Nucleus accumbens (tissue), 56 donors: ENCODE results near the gene DTNBP1.

ENCODE experiments used
- DNase-seq, 56 donors: peaks; one replicate each; lab custom pipeline; 2025; lab: John Stamatoyannopoulos, UW

The DTNBP1 gene

GRCh38 chr6:15520626-15521203 lies 142.1 kb downstream of the DTNBP1 start:
- no peak for DNase-seq

DNA sequence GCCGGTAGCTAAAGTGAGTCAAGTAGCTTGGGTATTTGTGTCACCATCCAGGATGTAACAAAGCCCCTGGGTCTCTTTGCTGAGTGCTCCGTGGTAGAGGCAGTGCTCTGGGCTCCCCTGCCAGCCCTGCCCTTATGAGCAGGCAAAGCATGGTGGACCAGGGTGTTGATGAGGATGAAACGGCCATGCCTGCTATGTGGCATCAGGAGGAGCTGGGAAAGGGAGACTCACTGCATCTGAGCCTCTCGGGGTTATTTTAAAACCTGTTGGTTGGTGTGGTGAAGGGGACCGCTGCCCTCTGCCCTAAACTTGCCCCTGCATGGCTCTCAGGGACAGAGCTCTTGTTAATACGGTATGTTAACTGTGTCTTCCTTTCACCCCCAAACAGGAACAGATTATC lies 143.1 kb downstream of the DTNBP1 start:
- no peak for DNase-seq

- no peak for DNase-seq
Observed at GRCh38 chr6:15518878-15519277, 143.9 kb downstream of the DTNBP1 start.

GRCh38 chr6:15518057-15518456 lies 144.8 kb downstream of the DTNBP1 start:
- peak in 9 of 56 donors; percentile 9 to 52 (median 26) for DNase-seq

DNA sequence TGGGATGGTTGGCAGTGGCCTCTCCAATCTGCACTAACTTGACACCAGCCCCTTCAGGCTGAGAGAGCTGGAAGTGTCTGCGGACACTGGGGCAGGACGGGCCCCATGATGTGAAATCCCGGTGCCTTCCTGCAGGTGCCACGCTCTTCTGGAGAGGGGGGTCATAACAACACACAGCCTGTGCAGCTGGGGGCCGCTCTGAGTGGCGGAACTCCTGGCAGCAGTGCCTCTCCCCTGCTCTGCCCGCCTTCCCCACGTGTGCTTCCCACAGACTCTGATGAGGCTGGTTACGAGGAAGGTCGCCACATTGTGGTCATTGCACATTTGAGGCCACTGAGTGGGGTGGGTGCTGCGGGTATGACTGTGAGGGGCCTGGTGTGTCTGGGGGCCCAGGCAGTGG lies 145.2 kb downstream of the DTNBP1 start:
- DNase-seq = no peak

GRCh38 chr6:15516923-15517560 lies 145.8 kb downstream of the DTNBP1 start:
- DNase-seq = no peak

- DNase-seq = no peak
Observed at GRCh38 chr6:15516378-15516777, 146.4 kb downstream of the DTNBP1 start.

DNA sequence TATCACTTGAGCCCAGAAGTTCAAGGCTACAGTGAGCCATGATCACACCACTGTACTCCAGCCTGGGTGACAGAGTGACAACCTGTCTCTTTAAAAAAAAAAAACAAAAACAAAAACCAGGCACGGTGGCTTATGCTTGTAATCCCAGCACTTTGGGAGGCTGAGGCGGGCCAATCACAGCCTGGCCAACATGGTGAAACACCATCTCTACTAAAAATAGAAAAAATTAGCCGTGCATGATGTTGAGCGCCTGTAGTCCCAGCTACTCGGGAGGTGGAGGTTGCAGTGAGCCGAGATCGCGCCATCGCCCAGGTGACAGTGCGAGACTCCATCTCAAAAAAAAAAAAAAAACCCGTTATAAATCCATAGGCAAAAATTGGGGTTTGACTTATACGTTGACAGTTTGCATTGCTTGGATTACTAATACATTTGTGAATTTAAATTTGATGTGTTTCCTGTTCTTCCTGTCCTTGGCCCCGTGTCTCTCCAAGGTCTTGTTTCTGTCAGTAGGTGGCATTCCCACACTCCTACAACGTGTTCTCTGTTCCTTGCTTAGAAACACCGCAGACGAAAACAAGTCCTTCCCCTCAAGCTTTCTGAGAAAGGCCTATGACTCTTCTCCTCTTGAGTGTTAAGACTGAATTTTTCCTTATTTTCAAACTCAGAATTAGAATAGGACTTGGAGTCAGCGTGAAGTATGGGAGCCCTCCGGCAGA lies 147.0 kb downstream of the DTNBP1 start:
- peak in 5 of 56 donors; percentile 13 to 56 (median 28) for DNase-seq

DNA sequence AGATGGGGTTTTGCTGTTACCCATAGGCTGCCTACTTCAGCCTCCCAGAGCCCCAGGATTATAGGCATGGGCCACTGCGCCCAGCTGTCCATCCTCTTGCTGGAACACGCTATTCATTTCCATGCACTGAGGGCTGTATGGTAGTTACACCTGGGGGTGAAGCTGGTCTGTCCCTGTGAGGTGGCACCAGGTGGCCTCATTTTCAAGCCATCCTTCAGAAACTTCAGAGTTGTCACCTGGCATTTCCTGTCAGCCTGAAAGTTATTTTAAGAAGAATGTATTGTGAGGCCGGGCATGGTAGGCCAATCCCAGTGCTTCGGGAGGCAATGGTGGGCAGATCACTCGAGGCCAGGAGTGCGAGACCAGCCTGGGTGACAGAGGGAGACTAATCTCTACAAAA lies 147.6 kb downstream of the DTNBP1 start:
- DNase-seq = no peak

DNA sequence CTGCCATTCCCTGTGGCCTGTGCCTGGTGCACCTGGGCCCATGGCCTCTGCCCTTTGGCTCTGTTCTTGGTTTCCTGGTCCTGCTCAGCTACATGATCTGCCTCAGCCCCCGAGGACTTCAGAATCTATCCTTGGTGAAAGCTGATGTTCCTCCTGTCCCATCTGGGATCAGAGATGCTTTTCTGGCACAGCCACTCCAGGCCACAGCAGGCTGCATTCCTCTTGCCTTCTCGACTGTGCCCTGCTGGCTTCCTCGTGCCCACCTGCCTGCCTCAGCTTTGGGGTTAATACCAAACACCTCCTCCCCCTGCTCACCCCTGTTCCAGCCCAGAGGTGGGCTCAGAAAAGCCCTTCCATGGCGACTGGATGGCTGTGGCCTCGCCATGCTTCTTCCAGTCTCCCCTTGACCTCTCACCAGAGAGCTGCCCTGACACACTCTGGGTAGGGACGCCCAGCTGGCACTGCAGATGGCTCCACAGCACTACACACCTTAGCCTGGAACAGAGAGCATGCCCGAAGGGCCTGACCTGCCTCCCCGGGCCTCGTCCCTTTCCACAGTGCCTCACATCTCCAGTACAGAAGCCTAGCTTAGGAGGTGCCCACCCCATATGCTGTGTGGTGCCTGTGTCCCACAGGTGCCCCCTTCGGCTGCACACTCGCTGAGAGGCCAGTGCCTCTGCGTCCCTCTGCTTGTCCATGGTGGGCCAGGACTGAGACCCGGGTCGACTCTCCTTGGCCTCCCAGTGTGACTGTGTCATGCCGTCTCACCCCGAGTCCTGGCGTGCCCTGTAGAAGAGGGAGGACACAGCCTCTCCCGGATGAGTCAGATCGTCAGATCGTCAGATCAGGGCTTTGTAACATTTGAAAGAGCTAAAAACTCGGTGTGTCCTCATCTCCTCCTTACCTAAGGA lies 148.8 kb downstream of the DTNBP1 start:
- no peak for DNase-seq

DNA sequence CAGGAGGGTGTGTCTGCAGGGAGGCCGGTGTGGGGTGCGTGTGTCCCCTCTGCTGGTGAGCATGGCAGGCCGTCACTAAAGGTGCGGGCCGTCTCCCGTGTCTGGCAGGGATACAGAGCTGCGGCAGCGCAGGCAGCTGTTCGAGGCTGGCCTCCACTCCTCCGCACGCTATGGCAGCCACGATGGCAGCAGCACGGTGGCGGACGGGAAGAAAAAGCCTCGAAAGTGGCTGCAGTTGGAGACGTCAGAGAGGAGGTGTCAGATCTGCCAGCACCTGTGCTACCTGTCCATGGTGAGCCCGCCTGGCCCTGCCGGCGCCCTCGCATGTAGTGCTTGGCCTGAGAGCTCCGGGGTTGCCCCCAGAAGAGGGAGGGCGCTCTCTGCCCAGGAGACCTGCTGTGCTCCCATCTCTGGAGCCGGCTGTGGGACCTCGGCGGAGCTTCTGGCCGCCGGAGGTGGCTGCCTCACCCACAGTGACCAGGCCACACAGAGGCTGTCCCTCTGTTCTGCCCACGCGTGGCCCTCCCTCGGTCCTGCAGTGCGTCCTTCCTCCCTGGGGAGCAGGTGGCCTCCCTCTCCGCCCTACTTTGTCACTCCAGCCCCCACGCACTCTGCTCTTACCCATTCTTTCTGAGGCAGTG lies 149.6 kb downstream of the DTNBP1 start:
- DNase-seq = no peak

DNA sequence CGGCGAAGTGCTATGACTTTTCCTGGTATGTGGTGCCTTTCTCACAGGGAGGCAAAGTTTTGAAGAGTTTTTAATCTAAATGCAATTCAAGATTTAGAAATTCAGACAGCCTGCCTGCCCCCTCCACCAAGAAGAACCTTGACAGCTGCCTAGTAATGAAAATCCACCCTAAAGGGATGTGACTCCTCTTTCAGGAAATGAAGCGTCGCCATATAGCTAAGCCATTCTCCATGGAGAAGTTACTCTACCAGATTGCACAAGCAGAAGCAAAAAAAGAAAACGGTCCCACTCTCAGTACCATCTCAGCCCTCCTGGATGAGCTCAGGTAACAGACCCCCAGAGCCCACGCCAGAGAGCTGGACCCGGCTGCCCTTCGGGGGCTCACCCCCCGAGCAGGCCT lies 150.1 kb downstream of the DTNBP1 start:
- no peak for DNase-seq

DNA sequence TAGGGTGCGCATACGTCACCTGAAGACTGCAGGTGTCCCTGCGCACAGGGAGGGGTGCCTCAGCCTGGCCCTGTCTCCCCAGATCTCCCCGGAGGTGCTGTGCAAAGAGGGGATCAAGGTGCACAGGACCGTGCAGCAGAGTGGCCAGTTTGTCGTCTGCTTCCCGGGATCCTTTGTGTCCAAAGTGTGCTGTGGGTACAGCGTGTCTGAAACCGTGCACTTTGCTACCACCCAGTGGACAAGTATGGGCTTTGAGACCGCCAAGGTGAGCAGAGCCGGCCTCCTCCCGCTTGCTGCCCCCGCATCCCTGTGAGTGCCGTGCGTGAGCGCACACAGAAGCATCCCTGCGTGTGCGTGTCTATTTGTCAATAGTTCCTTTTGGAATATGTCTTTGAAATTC lies 150.7 kb downstream of the DTNBP1 start:
- peak in 11 of 56 donors; percentile 9 to 34 (median 22) for DNase-seq

GRCh38 chr6:15511248-15512125 lies 151.3 kb downstream of the DTNBP1 start:
- peak in 23 of 56 donors; percentile 6 to 57 (median 19) for DNase-seq

DNA sequence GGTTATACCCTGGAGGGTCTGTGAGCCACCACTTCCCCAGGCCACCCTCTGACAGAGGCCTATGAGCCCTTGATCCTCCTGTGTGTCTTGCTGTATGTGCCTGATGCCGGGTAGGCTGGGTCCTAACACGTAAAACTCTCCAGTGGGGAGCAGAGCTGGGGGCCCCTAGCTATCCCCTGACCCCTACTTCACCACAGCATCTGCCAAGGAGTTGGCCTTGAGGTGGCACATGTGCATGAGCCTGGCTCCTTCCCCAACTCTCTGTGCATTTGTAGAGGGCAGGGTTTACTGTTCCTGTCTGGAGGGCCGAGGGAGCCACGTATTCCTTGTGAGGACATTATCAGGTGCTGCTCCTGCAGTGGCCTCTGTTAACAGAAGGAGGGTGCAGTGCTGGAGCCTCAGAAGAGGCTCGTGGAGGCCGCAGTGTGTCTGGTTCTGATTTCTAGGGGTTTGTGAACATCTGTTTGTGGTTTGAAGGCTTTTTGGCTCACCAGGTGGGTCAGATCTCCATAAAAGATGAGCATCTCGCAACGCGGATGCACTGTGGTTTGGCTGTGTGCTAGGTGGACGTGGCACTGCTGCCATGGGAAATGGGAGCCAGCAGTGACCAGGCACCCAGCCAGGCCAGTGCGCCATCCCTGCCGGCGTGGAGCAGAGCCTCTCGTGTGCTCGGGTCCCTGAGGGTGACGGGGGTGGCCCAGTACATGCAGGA lies 152.1 kb downstream of the DTNBP1 start:
- DNase-seq = no peak

DNA sequence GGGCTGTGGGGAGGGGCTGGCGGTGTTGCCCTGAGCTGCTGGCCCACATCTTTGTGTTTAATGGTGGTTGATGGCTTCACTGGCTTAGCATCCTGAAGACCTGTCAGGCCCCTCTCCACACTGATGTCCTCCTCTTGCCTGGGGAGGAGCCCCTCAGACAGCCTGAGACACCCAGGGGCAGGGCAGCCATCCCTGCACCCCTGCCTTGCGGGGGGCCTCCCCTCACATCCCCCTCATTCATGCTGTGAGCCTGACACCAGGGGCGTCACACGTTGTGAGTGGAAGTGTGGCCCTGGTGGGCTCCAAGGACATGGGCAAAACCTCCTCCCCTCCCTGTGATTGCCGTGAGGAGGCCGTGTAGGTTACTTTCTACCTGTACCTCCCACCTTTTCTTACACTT lies 152.7 kb downstream of the DTNBP1 start:
- no peak for DNase-seq

GRCh38 chr6:15509335-15509933 lies 153.4 kb downstream of the DTNBP1 start:
- DNase-seq = no peak

DNA sequence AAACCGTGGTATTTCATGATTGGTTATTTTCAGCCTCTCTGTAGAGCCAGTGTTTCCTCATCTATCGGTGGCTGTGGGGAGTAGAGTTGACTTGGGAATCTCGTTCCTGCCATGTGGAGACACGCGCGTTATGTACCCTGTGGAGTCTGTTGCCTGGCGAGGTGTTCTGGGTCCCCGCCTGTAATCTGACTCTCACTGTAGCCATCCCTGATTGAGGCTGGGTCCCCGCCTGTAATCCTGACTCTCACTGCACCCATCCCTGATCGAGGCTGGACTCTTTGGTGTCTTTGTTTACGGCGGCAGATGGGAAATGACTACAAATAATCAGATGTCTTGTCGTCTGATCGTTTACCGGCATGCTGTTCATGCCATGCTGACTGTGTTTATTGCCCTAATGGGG lies 153.9 kb downstream of the DTNBP1 start:
- no peak for DNase-seq
